H1 (cell line): ENCODE results near the gene DYRK2. TPM values are rescaled to one million over a fixed set of nuclear protein-coding genes. Genes with fewer than 3 reads are reported as not detected.

ENCODE experiments used
- CTCF ChIA-PET: fragments of 300-600 bp; sonication (Branson Sonifier 250); formaldehyde crosslinking; loops from one replicate; lab custom pipeline; 2021; ENCODE audit not compliant: partially characterized antibody; lab: Charles Lee
- POLR2A ChIA-PET: fragments of 300-600 bp; sonication (Branson Sonifier 250); formaldehyde crosslinking; loops from one replicate; lab custom pipeline; 2021; ENCODE audit warnings: inconsistent platforms; ENCODE audit not compliant: partially characterized antibody; lab: Charles Lee
- DNase-seq, 2 experiments: peaks; one replicate each; pipeline versions ENCODE4 v3.0.0 to v3.0.0-alpha.2; 2010 to 2022; ENCODE audit warnings: low spot score in 2 of 2, low read depth in 1 of 2, mixed read lengths in 1 of 2
- FAIRE-seq: peaks from 2 replicates; lab custom pipeline; 2011; peaks lifted over from hg19 to GRCh38; lab: Jason Lieb, UNC
- H2AFZ ChIP-seq: 2 replicates; pipeline ENCODE4 v1.8.1; 2012; ENCODE audit warnings: low read length, inconsistent platforms
- H2AK5ac ChIP-seq: 2 replicates; pipeline ENCODE4 v1.6.1; 2013; ENCODE audit warnings: low read depth, low read length
- H2BK120ac ChIP-seq: replicated peaks from 2 replicates; pipeline ENCODE3; 2013; ENCODE audit warnings: low read depth, low read length, inconsistent platforms
- H2BK12ac ChIP-seq: 2 replicates; pipeline ENCODE4 v1.6.1; 2013; ENCODE audit warnings: low read depth, low read length
- H2BK15ac ChIP-seq: 2 replicates; pipeline ENCODE4 v1.6.1; 2013; ENCODE audit warnings: low read length
- H2BK20ac ChIP-seq: 2 replicates; pipeline ENCODE4 v1.6.1; 2013; ENCODE audit warnings: low read length
- H2BK5ac ChIP-seq: 2 replicates; pipeline ENCODE4 v1.6.1; 2013; ENCODE audit warnings: low read depth, low read length
- H3K14ac ChIP-seq: 2 replicates; pipeline ENCODE4 v1.6.1; 2013; ENCODE audit warnings: inconsistent platforms; ENCODE audit not compliant: insufficient read length
- H3K18ac ChIP-seq: 2 replicates; pipeline ENCODE4 v1.6.1; 2013; ENCODE audit warnings: low read length; ENCODE audit errors: extremely low read depth
- H3K23ac ChIP-seq: 2 replicates; pipeline ENCODE4 v1.6.1; 2013; ENCODE audit warnings: inconsistent platforms; ENCODE audit not compliant: insufficient read length
- H3K23me2 ChIP-seq: 2 replicates; pipeline ENCODE4 v1.6.1; 2013; ENCODE audit warnings: low read depth, low read length
- H3K27ac ChIP-seq: 2 replicates; pipeline ENCODE4 v1.6.1; 2011; ENCODE audit warnings: low read depth, low read length, inconsistent platforms
- H3K27me3 ChIP-seq, 4 experiments: replicated peaks in 1 of 4; 1 replicate in 1 of 4; 2 replicates in 3 of 4; pipeline versions ENCODE4 v1.6.1 to v1.8.1; 2011 to 2013; ENCODE audit warnings: low read length in 3 of 4, mild to moderate bottlenecking in 3 of 4, inconsistent platforms in 2 of 4, mixed read lengths in 2 of 4, moderate library complexity in 1 of 4; ENCODE audit not compliant: control insufficient read depth in 3 of 4, insufficient read depth in 3 of 4; ENCODE audit errors: extremely low read depth in 1 of 4
- H3K36me3 ChIP-seq, 4 experiments: 2 replicates each; pipeline versions ENCODE4 v1.6.1 to v1.8.1; 2011 to 2013; ENCODE audit warnings: mild to moderate bottlenecking in 4 of 4, low read length in 3 of 4, moderate library complexity in 2 of 4, control low read depth in 1 of 4, inconsistent platforms in 1 of 4; ENCODE audit not compliant: insufficient read depth in 4 of 4, control insufficient read depth in 2 of 4
- H3K4ac ChIP-seq: replicated peaks from 2 replicates; pipeline ENCODE3; 2013; ENCODE audit warnings: low read length, low read depth, mixed read lengths, inconsistent platforms; ENCODE audit not compliant: insufficient read length
- H3K4me1 ChIP-seq, 4 experiments: replicated peaks in 1 of 4; 1 replicate in 1 of 4; 2 replicates in 3 of 4; pipeline versions ENCODE4 v1.6.1 to v1.8.1; 2011 to 2013; ENCODE audit warnings: low read length in 3 of 4, inconsistent platforms in 2 of 4, mixed read lengths in 1 of 4; ENCODE audit not compliant: insufficient read depth in 4 of 4, control insufficient read depth in 3 of 4
- H3K4me2 ChIP-seq, 2 experiments: 2 replicates each; pipeline versions ENCODE4 v1.6.1 to v1.8.1; 2011 to 2013; ENCODE audit warnings: low read depth in 2 of 2, low read length in 2 of 2, control low read depth in 1 of 2, inconsistent platforms in 1 of 2, mild to moderate bottlenecking in 1 of 2; ENCODE audit not compliant: insufficient read depth in 1 of 2
- H3K4me3 ChIP-seq, 4 experiments: fragments of 200-600, 300-600 bp in 1 of 4; sonication (generic), shearing (Covaris generic), sonication (Bioruptor Twin) in 1 of 4; 2 replicates each; pipeline versions ENCODE4 v1.5.1 to v1.8.1; 2011 to 2016; ENCODE audit warnings: low read length in 4 of 4, low read depth in 3 of 4, control low read depth in 2 of 4, inconsistent platforms in 2 of 4, mild to moderate bottlenecking in 2 of 4, mixed read lengths in 1 of 4, moderate library complexity in 1 of 4; ENCODE audit not compliant: insufficient read depth in 2 of 4; ENCODE audit errors: extremely low read depth in 1 of 4
- H3K56ac ChIP-seq: replicated peaks from 2 replicates; pipeline ENCODE3; 2013; ENCODE audit warnings: low read depth, mild to moderate bottlenecking, mixed read lengths, low read length, inconsistent platforms; ENCODE audit not compliant: insufficient read length
- H3K79me1 ChIP-seq: 2 replicates; pipeline ENCODE4 v1.6.1; 2013; ENCODE audit warnings: low read depth, low read length, control low read depth
- H3K79me2 ChIP-seq, 2 experiments: 2 replicates each; pipeline versions ENCODE4 v1.6.1 to v1.8.1; 2012 to 2013; ENCODE audit warnings: low read length in 2 of 2, mild to moderate bottlenecking in 2 of 2, inconsistent platforms in 1 of 2; ENCODE audit not compliant: insufficient read depth in 2 of 2, control insufficient read depth in 1 of 2
- H3K9ac ChIP-seq, 4 experiments: replicated peaks in 1 of 4; 1 replicate in 1 of 4; 2 replicates in 3 of 4; pipeline versions ENCODE4 v1.6.1 to v1.8.1; 2011 to 2013; ENCODE audit warnings: low read depth in 3 of 4, low read length in 3 of 4, control low read depth in 2 of 4, mild to moderate bottlenecking in 2 of 4, moderate library complexity in 2 of 4, inconsistent platforms in 1 of 4; ENCODE audit errors: extremely low read depth in 1 of 4
- H3K9me3 ChIP-seq, 2 experiments: 2 replicates each; pipeline versions ENCODE4 v1.6.1 to v1.8.1; 2012 to 2013; ENCODE audit warnings: mild to moderate bottlenecking in 2 of 2, moderate library complexity in 2 of 2, control low read depth in 1 of 2, inconsistent platforms in 1 of 2, low read depth in 1 of 2, low read length in 1 of 2, mixed read lengths in 1 of 2; ENCODE audit not compliant: insufficient read depth in 2 of 2
- H4K20me1 ChIP-seq, 2 experiments: replicated peaks in 1 of 2; 2 replicates each; pipeline versions ENCODE3 to v1.8.1; 2011 to 2013; ENCODE audit warnings: inconsistent platforms in 2 of 2, low read length in 2 of 2, mild to moderate bottlenecking in 1 of 2; ENCODE audit not compliant: insufficient read depth in 2 of 2, control insufficient read depth in 1 of 2
- H4K5ac ChIP-seq: 2 replicates; pipeline ENCODE4 v1.6.1; 2013; ENCODE audit warnings: low read length, low read depth, mixed read lengths, inconsistent platforms; ENCODE audit not compliant: insufficient read length
- H4K8ac ChIP-seq: 2 replicates; pipeline ENCODE4 v1.8.0; 2013; ENCODE audit warnings: mild to moderate bottlenecking, moderate library complexity, low read length, inconsistent platforms; ENCODE audit not compliant: insufficient read depth; ENCODE audit errors: extremely low read depth
- H4K91ac ChIP-seq: replicated peaks from 2 replicates; pipeline ENCODE3; 2013; ENCODE audit warnings: low read length, mixed read lengths, inconsistent platforms; ENCODE audit not compliant: insufficient read length
- BRCA1 ChIP-seq: IDR thresholded peaks from 2 replicates; pipeline ENCODE4 v1.6.1; 2012; ENCODE audit warnings: low read depth, low read length, improper control_type of control experiment
- CBX5 ChIP-seq: fragments of 300-800, 300-1000 bp; sonication (generic); IDR thresholded peaks from 2 replicates; pipeline ENCODE4 v1.7.1; 2016; ENCODE audit warnings: antibody characterized with exemption, low read length, low read depth
- CEBPB ChIP-seq: IDR thresholded peaks from 2 replicates; pipeline ENCODE4 v1.6.1; 2012; ENCODE audit warnings: low read depth, low read length
- CTBP2 ChIP-seq: IDR thresholded peaks from 2 replicates; pipeline ENCODE4 v1.7.0; 2011; ENCODE audit warnings: borderline replicate concordance, mild to moderate bottlenecking, moderate library complexity, mixed read lengths, low read length; ENCODE audit not compliant: insufficient read depth, insufficient read length
- GABPA ChIP-seq: IDR thresholded peaks from 2 replicates; pipeline ENCODE4 v1.6.1; 2011; ENCODE audit warnings: mild to moderate bottlenecking, low read length, moderate library complexity, borderline replicate concordance; ENCODE audit not compliant: insufficient read depth
- SP2 ChIP-seq: IDR thresholded peaks from 2 replicates; pipeline ENCODE4 v1.6.1; 2012; ENCODE audit warnings: mild to moderate bottlenecking, low read length, inconsistent platforms
- SP4 ChIP-seq: IDR thresholded peaks from 2 replicates; pipeline ENCODE4 v1.6.1; 2012; ENCODE audit warnings: low read length, inconsistent platforms
- SUZ12 ChIP-seq: fragments of 200-600 bp; sonication (generic); IDR thresholded peaks from 2 replicates; pipeline ENCODE4 v1.6.1; 2012; ENCODE audit warnings: mild to moderate bottlenecking, inconsistent platforms, low read length, moderate library complexity, mixed read lengths
- TEAD4 ChIP-seq: IDR thresholded peaks from 2 replicates; pipeline ENCODE4 v1.6.1; 2012; ENCODE audit warnings: low read depth, low read length, inconsistent platforms, mixed read lengths
- ZNF274 ChIP-seq: IDR thresholded peaks from 2 replicates; pipeline ENCODE4 v1.7.0; 2012; ENCODE audit warnings: low read length, borderline replicate concordance; ENCODE audit errors: extremely low read depth
- WGBS, 2 experiments: shearing (Covaris generic) in 1 of 2; methylation state at CpG; one replicate each; pipeline versions ENCODE4 v1.1.6 to v1.1.7; 2013 to 2015; ENCODE audit warnings: low lambda C conversion rate in 2 of 2, mixed read lengths in 2 of 2, inconsistent platforms in 1 of 2, low coverage in 1 of 2, missing lambda C conversion rate in 1 of 2; ENCODE audit not compliant: insufficient replicate concordance in 2 of 2, insufficient coverage in 1 of 2, insufficient read length in 1 of 2; ENCODE audit errors: extremely low coverage in 1 of 2, missing lambda C conversion rate in 1 of 2; 5-methylcytosine and 5-hydroxymethylcytosine counted together
- polyA plus RNA-seq, 7 experiments: library from polyadenylated mRNA; depleted of rRNA in 3 of 7; stranded (reverse) in 5 of 7; unstranded in 2 of 7; fragments of >200 nt in 5 of 7; fragments of 200-250 nt in 2 of 7; gene quantifications; 1 replicate in 5 of 7; 2 replicates in 1 of 7; 4 replicates in 1 of 7; pipeline versions ENCODE4 v1.2.1 to v1.2.3, GENCODE V29; 2011 to 2013; ENCODE audit warnings: missing spikeins in 2 of 7, mixed read lengths in 2 of 7
- total RNA-seq: library from RNA; stranded (reverse); fragmentation: NEBNext Ultra II Directional; extraction: Animal tissue kit (Norgen Biotek cat#: 25700); gene quantifications from 2 replicates; pipeline ENCODE4 v1.2.1, GENCODE V29; 2021

Gene DYRK2
- total and polyA plus RNA-seq, 2 of the 8 experiments (the other 6 are each of a cell fraction or from before 2014, with no cell fraction given): 11.2 to 31.6 TPM

DNA sequence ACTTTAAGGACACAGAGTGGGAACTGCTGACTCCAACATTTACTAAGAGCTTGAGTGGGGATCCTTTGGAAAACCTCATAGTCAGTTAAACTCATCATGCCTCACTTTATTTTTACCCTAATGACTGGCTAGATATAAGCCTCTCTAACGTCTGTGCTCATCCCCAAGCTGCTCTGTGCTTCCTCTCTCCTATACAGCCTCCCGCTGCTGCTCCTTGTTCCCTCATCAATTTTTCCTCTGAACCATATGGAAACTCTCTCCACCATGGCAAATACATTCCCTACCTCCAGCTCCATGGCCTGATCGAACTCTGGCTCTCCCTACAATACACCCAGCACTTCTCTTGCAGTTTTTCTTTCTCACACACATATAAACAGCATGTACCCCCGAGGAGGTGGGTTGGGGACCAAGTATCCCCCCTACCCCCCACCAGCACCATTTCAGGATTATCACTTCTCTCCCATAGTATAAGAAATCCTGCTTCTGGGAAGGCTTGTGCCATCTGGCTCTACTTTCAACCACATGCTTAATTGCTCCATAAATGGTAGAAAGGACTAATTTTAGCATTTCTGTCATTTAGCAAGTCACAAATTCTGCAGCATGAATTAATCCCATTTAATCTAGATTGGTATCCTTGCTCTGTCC lies 39.2 kb upstream of the DYRK2 start:
- no peak for DNase-seq
- no peak overlapping the region for H2BK20ac ChIP-seq
- H2BK12ac ChIP-seq: no peak overlapping the region
- H4K20me1 ChIP-seq: no peaks in the 10 kb centered on the region
- ChIA-PET CTCF (interaction anchor here (0.6 kb wide), 1 partner anchor 105 kb away, joined by 3 read pairs; no protein-coding TSS in a partner anchor), POLR2A (no interaction called here)
- no peak overlapping the region for H3K23ac ChIP-seq
- no peak overlapping the region for H3K9ac ChIP-seq
- H3K4me1 ChIP-seq: no peaks in the 10 kb centered on the region
- no peak overlapping the region for H3K18ac ChIP-seq
- 89% methylated on average over 4 of the region's 4 CpGs; no CpG with 5 or more reads in 1 of the 2 experiments for WGBS, 2 experiments
- H2BK5ac ChIP-seq: no peak overlapping the region
- H4K5ac ChIP-seq: no peak overlapping the region
- H3K23me2 ChIP-seq: no peaks in the 10 kb centered on the region; the same call in 1 of the 2 replicates
- H3K79me2 ChIP-seq: no peaks in the 10 kb centered on the region
- H2AK5ac ChIP-seq: no peak overlapping the region
- H4K8ac ChIP-seq: no peak overlapping the region
- FAIRE-seq: no peak
- no peak overlapping the region for H3K56ac ChIP-seq
- no peak overlapping the region for H4K91ac ChIP-seq
- H2BK120ac ChIP-seq: no peak overlapping the region
- no peak overlapping the region for H3K27ac ChIP-seq
- H3K79me1 ChIP-seq: no peaks in the 10 kb centered on the region
- H3K4me3 ChIP-seq: no peak overlapping the region
- H3K9me3 ChIP-seq: 0 out of 4 replicates have a peak, but pooled peaks cover 5 to 7% of the 10 kb centered on the region in 2 experiments
- no peak overlapping the region for H2BK15ac ChIP-seq
- H2AFZ ChIP-seq: no peak overlapping the region
- no peak overlapping the region for H3K4me2 ChIP-seq
- no peak overlapping the region for H3K14ac ChIP-seq
- H3K36me3 ChIP-seq: no peaks in the 10 kb centered on the region
- no peak overlapping the region for H3K4ac ChIP-seq
- no peaks in the 10 kb centered on the region for H3K27me3 ChIP-seq
- no peak for TF ChIP-seq ZNF274
- no peak for TF ChIP-seq CTBP2
- no peak for TF ChIP-seq CEBPB
- TF ChIP-seq SP2: no peak
- no peak for TF ChIP-seq GABPA
- TF ChIP-seq CBX5: no peak
- TF ChIP-seq SUZ12: no peak
- TF ChIP-seq TEAD4: no peak
- TF ChIP-seq SP4: no peak
- no peak for TF ChIP-seq BRCA1
